K562 (cell line): ENCODE results near the gene TGOLN2. TPM values are rescaled to one million over a fixed set of nuclear protein-coding genes. Genes with fewer than 3 reads are reported as not detected.

Experiments
- KLF1 ChIP-seq: fragments of 450-650 bp; IDR thresholded peaks from 2 replicates; pipeline ENCODE4 v1.6.1; 2016; ENCODE audit warnings: missing genetic modification characterization, missing compliant biosample characterization
- NFATC3 ChIP-seq: fragments of 450-650 bp; IDR thresholded peaks from 2 replicates; pipeline ENCODE4 v1.6.1; 2017; ENCODE audit warnings: mild to moderate bottlenecking
- polyA plus RNA-seq, 8 experiments: library from polyadenylated mRNA; depleted of rRNA in 4 of 8; stranded (reverse) in 5 of 8; unstranded in 3 of 8; fragments of >200 nt; fragmentation: Nextera tagmentation in 2 of 8; fragmentation: Illumina TruSeq in 1 of 8; extraction: Ambion mirVana in 2 of 8; extraction: Trizol in 1 of 8; gene quantifications; 2 replicates each; pipeline versions ENCODE4 v1.2.1 to v1.2.3, GENCODE V29; 2011 to 2014; ENCODE audit warnings: inconsistent platforms in 1 of 8, missing spikeins in 1 of 8
- total RNA-seq, 7 experiments: library from RNA; depleted of rRNA in 6 of 7; stranded (reverse); fragments of >200 nt in 6 of 7; fragmentation: Illumina TruSeq in 2 of 7; extraction: Trizol in 2 of 7; gene quantifications; 2 replicates each; pipeline versions ENCODE4 v1.2.1 to v1.2.3, GENCODE V29; 2011 to 2021; ENCODE audit warnings: low replicate concordance in 1 of 7
- TF ChIP-seq, protein P1 (sequence below), 2 experiments: fragments of 450-650 bp in 1 of 2; sonication (generic) in 1 of 2; formaldehyde crosslinking in 1 of 2; IDR thresholded peaks; 2 replicates each; pipeline versions ENCODE4 v1.7.1 to v1.9.0; 2016 to 2022; ENCODE audit warnings: inconsistent platforms in 1 of 2, mild to moderate bottlenecking in 1 of 2, missing genetic modification reagents in 1 of 2

TGOLN2 gene
- total and polyA plus RNA-seq, 9 of the 15 experiments (the other 6 are each of a cell fraction or from before 2014, with no cell fraction given) = 13.0 to 66.5 (median 35.9) TPM

DNA sequence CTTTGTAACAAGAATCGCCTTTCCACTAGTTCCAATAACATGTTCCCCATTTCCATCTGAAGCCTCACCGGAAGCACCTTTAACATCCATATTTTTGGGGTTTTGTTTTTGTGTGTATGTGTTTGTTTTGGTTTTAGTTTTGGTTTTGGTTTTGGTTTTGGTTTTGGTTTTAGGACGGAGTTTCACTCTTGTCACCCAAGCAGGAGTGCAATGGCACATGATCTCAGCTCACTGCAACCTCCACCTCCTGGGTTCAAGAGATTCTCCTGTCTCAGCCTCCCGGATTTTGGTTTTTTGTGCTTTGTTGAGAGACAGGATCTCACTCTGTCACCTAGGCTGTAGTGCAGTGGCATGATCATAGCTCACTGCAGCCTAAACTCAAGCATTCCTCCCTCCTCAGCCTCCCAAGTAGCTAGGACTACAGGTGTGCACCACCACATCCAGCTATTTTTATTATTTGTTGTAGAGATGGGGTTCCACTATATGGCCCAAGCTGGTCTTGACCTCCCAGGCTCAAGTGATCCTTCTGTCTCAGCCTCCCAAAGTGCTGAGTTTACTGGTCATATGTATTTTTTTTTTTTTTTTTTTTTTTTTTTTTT, 36.3 kb downstream of the TGOLN2 start (continued):
- TF ChIP-seq KLF1 (tag) = no peak
- TF ChIP-seq NFATC3 = no peak
- TF ChIP-seq, protein P1, sequence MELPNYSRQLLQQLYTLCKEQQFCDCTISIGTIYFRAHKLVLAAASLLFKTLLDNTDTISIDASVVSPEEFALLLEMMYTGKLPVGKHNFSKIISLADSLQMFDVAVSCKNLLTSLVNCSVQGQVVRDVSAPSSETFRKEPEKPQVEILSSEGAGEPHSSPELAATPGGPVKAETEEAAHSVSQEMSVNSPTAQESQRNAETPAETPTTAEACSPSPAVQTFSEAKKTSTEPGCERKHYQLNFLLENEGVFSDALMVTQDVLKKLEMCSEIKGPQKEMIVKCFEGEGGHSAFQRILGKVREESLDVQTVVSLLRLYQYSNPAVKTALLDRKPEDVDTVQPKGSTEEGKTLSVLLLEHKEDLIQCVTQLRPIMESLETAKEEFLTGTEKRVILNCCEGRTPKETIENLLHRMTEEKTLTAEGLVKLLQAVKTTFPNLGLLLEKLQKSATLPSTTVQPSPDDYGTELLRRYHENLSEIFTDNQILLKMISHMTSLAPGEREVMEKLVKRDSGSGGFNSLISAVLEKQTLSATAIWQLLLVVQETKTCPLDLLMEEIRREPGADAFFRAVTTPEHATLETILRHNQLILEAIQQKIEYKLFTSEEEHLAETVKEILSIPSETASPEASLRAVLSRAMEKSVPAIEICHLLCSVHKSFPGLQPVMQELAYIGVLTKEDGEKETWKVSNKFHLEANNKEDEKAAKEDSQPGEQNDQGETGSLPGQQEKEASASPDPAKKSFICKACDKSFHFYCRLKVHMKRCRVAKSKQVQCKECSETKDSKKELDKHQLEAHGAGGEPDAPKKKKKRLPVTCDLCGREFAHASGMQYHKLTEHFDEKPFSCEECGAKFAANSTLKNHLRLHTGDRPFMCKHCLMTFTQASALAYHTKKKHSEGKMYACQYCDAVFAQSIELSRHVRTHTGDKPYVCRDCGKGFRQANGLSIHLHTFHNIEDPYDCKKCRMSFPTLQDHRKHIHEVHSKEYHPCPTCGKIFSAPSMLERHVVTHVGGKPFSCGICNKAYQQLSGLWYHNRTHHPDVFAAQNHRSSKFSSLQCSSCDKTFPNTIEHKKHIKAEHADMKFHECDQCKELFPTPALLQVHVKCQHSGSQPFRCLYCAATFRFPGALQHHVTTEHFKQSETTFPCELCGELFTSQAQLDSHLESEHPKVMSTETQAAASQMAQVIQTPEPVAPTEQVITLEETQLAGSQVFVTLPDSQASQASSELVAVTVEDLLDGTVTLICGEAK (IDR thresholded peaks at IDR 0.05) = 0 out of 2 replicates have a peak, but pooled peaks have one; percentile 26
- TF ChIP-seq, protein P1 (CRISPR knock-in tag; IDR thresholded peaks at IDR 0.05) = no peak
